Testis (tissue), 3 donors: ENCODE measurements around the gene AMPD3. TPM values are rescaled to one million over a fixed set of nuclear protein-coding genes. Genes with fewer than 3 reads are reported as not detected.

Experiments
- DNase-seq: peaks from one replicate; pipeline ENCODE4 v3.0.0-alpha.2; 2019
- H3K27ac ChIP-seq, 2 donors: fragments of 200-600 bp; sonication (generic); one replicate each; pipeline ENCODE4 v1.5.1; 2019
- H3K27me3 ChIP-seq: fragments of 200-600 bp; sonication (generic); one replicate; pipeline ENCODE4 v1.5.1; 2019
- H3K36me3 ChIP-seq: fragments of 200-600 bp; sonication (generic); one replicate; pipeline ENCODE4 v1.5.1; 2017; ENCODE audit warnings: low read depth; ENCODE audit errors: missing control alignments
- H3K4me1 ChIP-seq: fragments of 200-600 bp; sonication (generic); one replicate; pipeline ENCODE4 v1.5.1; 2019
- H3K4me3 ChIP-seq, 2 donors: fragments of 200-600 bp; sonication (generic); one replicate each; pipeline ENCODE4 v1.5.1; 2017 to 2019
- H3K9me3 ChIP-seq: fragments of 200-600 bp; sonication (generic); one replicate; pipeline ENCODE4 v1.5.1; 2017
- CTCF ChIP-seq, 3 experiments: fragments of 450-650 bp in 2 of 3; fragments of 200-600 bp in 1 of 3; sonication (generic) in 1 of 3; IDR thresholded peaks; one replicate each; pipeline ENCODE4 v1.5.1; 2016 to 2019; ENCODE audit warnings: antibody characterized with exemption in 3 of 3, mild to moderate bottlenecking in 2 of 3, moderate library complexity in 1 of 3
- POLR2A ChIP-seq: fragments of 450-650 bp; IDR thresholded peaks from one replicate; pipeline ENCODE4 v1.6.1; 2017; ENCODE audit warnings: antibody characterized with exemption, mild to moderate bottlenecking, moderate library complexity
- WGBS, 2 donors: methylation state at CpG; one replicate each; pipeline ENCODE4 v1.1.5; 2018; 5-methylcytosine and 5-hydroxymethylcytosine counted together
- intact Hi-C: fragments of 100-400 bp; cut with DNase I; formaldehyde crosslinking; loops from one replicate; pipeline ENCODE4 v1.15.1; 2023; ENCODE audit warnings: low total_unique reads
- polyA plus RNA-seq: library from polyadenylated mRNA; stranded (reverse); fragments of 350-450 nt; fragmentation: Illumina TruSeq; extraction: RNeasy Lipid Tissue Mini Kit (QIAGEN cat#74804); gene quantifications from one replicate; pipeline ENCODE4 v1.2.3, GENCODE V29; 2014; ENCODE audit warnings: low read depth, low replicate concordance; ENCODE audit not compliant: insufficient read depth
- total RNA-seq, 2 donors: library from RNA; depleted of rRNA; stranded (reverse); fragments of >200 nt; gene quantifications; one replicate each; pipeline ENCODE4 v1.2.3, GENCODE V29; 2016

AMPD3 gene
- total and polyA plus RNA-seq, 3 donors from 2014 or later, result 5.5 to 13.4 (median 10.9) TPM

- TF ChIP-seq CTCF (IDR thresholded peaks at IDR 0.05) (no peak), POLR2A (no peak)
- Histone ChIP-seq H3K27me3 (no peaks in the 10 kb centered on the region), H3K27ac (no peak overlapping the region), H3K4me1 (no peaks in the 10 kb centered on the region), H3K9me3 (no peaks in the 10 kb centered on the region), H3K36me3 (no peaks in the 10 kb centered on the region), H3K4me3 (no peak overlapping the region)
- no peak for DNase-seq
- intact Hi-C loops, result no loop called here
- 95 to 99% methylated on average over 5 of the region's 5 CpGs for WGBS, 2 donors
These were observed 44.4 kb downstream of the AMPD3 start for GRCh38 chr11:10499452-10499851.

- H3K4me3 ChIP-seq, result no peak overlapping the region
- DNase-seq, result no peak
- no peaks in the 10 kb centered on the region for H3K4me1 ChIP-seq
- no peak for TF ChIP-seq POLR2A
- no peak for TF ChIP-seq CTCF (IDR thresholded peaks at IDR 0.05)
- WGBS, 2 donors, result 57 to 91% methylated on average over 4 to 15 of the region's 15 CpGs
- intact Hi-C loops, result no loop called here
- H3K27me3 ChIP-seq, result no peaks in the 10 kb centered on the region
- H3K36me3 ChIP-seq, result no peaks in the 10 kb centered on the region
- H3K9me3 ChIP-seq, result no peaks in the 10 kb centered on the region
- H3K27ac ChIP-seq, result no peak overlapping the region
These were observed 45.0 kb downstream of the AMPD3 start for GRCh38 chr11:10499874-10500601.

- no peaks in the 10 kb centered on the region for H3K27me3 ChIP-seq
- no peaks in the 10 kb centered on the region for H3K9me3 ChIP-seq
- no peak for DNase-seq
- no peaks in the 10 kb centered on the region for H3K4me1 ChIP-seq
- H3K27ac ChIP-seq, result no peak overlapping the region
- TF ChIP-seq CTCF (IDR thresholded peaks at IDR 0.05) (no peak), POLR2A (no peak)
- WGBS, 2 donors, result 92 to 95% methylated on average over 17 to 20 of the region's 20 CpGs
- H3K4me3 ChIP-seq, result no peak overlapping the region
- H3K36me3 ChIP-seq, result no peaks in the 10 kb centered on the region
- intact Hi-C loops, result no loop called here
These were observed 46.0 kb downstream of the AMPD3 start for GRCh38 chr11:10500757-10501684.

- no peaks in the 10 kb centered on the region for H3K9me3 ChIP-seq
- 92 to 94% methylated on average over 6 of the region's 6 CpGs for WGBS, 2 donors
- intact Hi-C loops, result no loop called here
- no peak overlapping the region for H3K4me3 ChIP-seq
- TF ChIP-seq CTCF (IDR thresholded peaks at IDR 0.05) (no peak), POLR2A (no peak)
- no peaks in the 10 kb centered on the region for H3K36me3 ChIP-seq
- H3K27ac ChIP-seq, result no peak overlapping the region
- no peak for DNase-seq
- no peaks in the 10 kb centered on the region for H3K27me3 ChIP-seq
- no peaks in the 10 kb centered on the region for H3K4me1 ChIP-seq
These were observed 47.1 kb downstream of the AMPD3 start for GRCh38 chr11:10502065-10502680.
